Measurements from ENCODE around the gene PSMB5. TPM values are rescaled to one million over a fixed set of nuclear protein-coding genes. Genes with fewer than 3 reads are reported as not detected.

Gene PSMB5
- polyA plus RNA-seq (2013, experiment 1 of 2): 205 TPM
- 202 TPM for polyA plus RNA-seq (2013, experiment 2 of 2)

- Histone ChIP-seq H3K4me1 (ENCODE audit: control insufficient read depth, insufficient read depth, low read length, poor library complexity, severe bottlenecking) (peaks cover 5% of the 10 kb centered on the region), H3K27ac (ENCODE audit: low read depth, low read length, severe bottlenecking) (peak within 1 kb of the TSS; percentile 98), H3K4me3 (ENCODE audit: extremely low read depth, insufficient read depth, low read length, poor library complexity, severe bottlenecking) (peak within 1 kb of the TSS; percentile 96), H3K9me3 (ENCODE audit: control insufficient read depth, low read length) (no peaks in the 10 kb centered on the region), H3K36me3 (ENCODE audit: control insufficient read depth, insufficient read depth, low read length) (peaks cover 40% of the 10 kb centered on the region)
- WGBS, 2 experiments (ENCODE audit: insufficient coverage in 2 of 2): 0% methylated on average over 29 to 36 of the region's 36 CpGs
These were observed at the start of gene PSMB5 for GRCh38 chr14:23034498-23035302. Gene PSMB5, minus strand, starts transcription at chr14:23034900. Its CDS starts 19 bp downstream, at chr14:23034881.

- H3K4me3 ChIP-seq (ENCODE audit: extremely low read depth, insufficient read depth, low read length, poor library complexity, severe bottlenecking): no peak overlapping the region
- 100% methylated on average over 1 of the region's 1 CpG; no CpG with 5 or more reads in 1 of the 2 experiments for WGBS, 2 experiments (ENCODE audit: insufficient coverage in 2 of 2)
- H3K4me1 ChIP-seq (ENCODE audit: control insufficient read depth, insufficient read depth, low read length, poor library complexity, severe bottlenecking): peaks cover 35% of the 10 kb centered on the region
- H3K36me3 ChIP-seq (ENCODE audit: control insufficient read depth, insufficient read depth, low read length): peaks cover 93% of the 10 kb centered on the region
- no peak overlapping the region for H3K27ac ChIP-seq (ENCODE audit: low read depth, low read length, severe bottlenecking)
- H3K9me3 ChIP-seq (ENCODE audit: control insufficient read depth, low read length): no peaks in the 10 kb centered on the region
These were observed 45.8 kb upstream of the PSMB5 start for GRCh38 chr14:23080474-23080873.

- Histone ChIP-seq H3K9me3 (ENCODE audit: control insufficient read depth, low read length) (no peaks in the 10 kb centered on the region), H3K27ac (ENCODE audit: low read depth, low read length, severe bottlenecking) (no peak overlapping the region), H3K4me3 (ENCODE audit: extremely low read depth, insufficient read depth, low read length, poor library complexity, severe bottlenecking) (no peak overlapping the region), H3K4me1 (ENCODE audit: control insufficient read depth, insufficient read depth, low read length, poor library complexity, severe bottlenecking) (peaks cover 35% of the 10 kb centered on the region), H3K36me3 (ENCODE audit: control insufficient read depth, insufficient read depth, low read length) (peaks cover 93% of the 10 kb centered on the region)
- WGBS, 2 experiments (ENCODE audit: insufficient coverage in 2 of 2): 91 to 100% methylated on average over 1 to 2 of the region's 2 CpGs
These were observed 45.0 kb upstream of the PSMB5 start for GRCh38 chr14:23079716-23080115.

GRCh38 chr14:23078692-23079116 lies 44.0 kb upstream of the PSMB5 start:
- peak overlapping the region; percentile 52 for H3K27ac ChIP-seq (ENCODE audit: low read depth, low read length, severe bottlenecking)

GRCh38 chr14:23077962-23078361 lies 43.3 kb upstream of the PSMB5 start:
- Histone ChIP-seq H3K4me1 (ENCODE audit: control insufficient read depth, insufficient read depth, low read length, poor library complexity, severe bottlenecking) (peaks cover 37% of the 10 kb centered on the region), H3K9me3 (ENCODE audit: control insufficient read depth, low read length) (no peaks in the 10 kb centered on the region), H3K27ac (ENCODE audit: low read depth, low read length, severe bottlenecking) (peak overlapping the region; percentile 52), H3K4me3 (ENCODE audit: extremely low read depth, insufficient read depth, low read length, poor library complexity, severe bottlenecking) (no peak overlapping the region), H3K36me3 (ENCODE audit: control insufficient read depth, insufficient read depth, low read length) (peaks cover 94% of the 10 kb centered on the region)
- WGBS, 2 experiments (ENCODE audit: insufficient coverage in 2 of 2): 90 to 92% methylated on average over 4 to 5 of the region's 5 CpGs

More at GRCh38 chr14:23078692-23079116, 44.0 kb upstream of the PSMB5 start:
- H3K4me1 ChIP-seq (ENCODE audit: control insufficient read depth, insufficient read depth, low read length, poor library complexity, severe bottlenecking): peaks cover 35% of the 10 kb centered on the region
- H3K9me3 ChIP-seq (ENCODE audit: control insufficient read depth, low read length): no peaks in the 10 kb centered on the region
- no peak overlapping the region for H3K4me3 ChIP-seq (ENCODE audit: extremely low read depth, insufficient read depth, low read length, poor library complexity, severe bottlenecking)
- WGBS, 2 experiments (ENCODE audit: insufficient coverage in 2 of 2): 20 to 38% methylated on average over 1 to 2 of the region's 2 CpGs
- peaks cover 94% of the 10 kb centered on the region for H3K36me3 ChIP-seq (ENCODE audit: control insufficient read depth, insufficient read depth, low read length)

GRCh38 chr14:23076785-23077408 lies 42.2 kb upstream of the PSMB5 start:
- Histone ChIP-seq H3K36me3 (ENCODE audit: control insufficient read depth, insufficient read depth, low read length) (peaks cover 90% of the 10 kb centered on the region), H3K4me3 (ENCODE audit: extremely low read depth, insufficient read depth, low read length, poor library complexity, severe bottlenecking) (no peak overlapping the region), H3K27ac (ENCODE audit: low read depth, low read length, severe bottlenecking) (no peak overlapping the region), H3K9me3 (ENCODE audit: control insufficient read depth, low read length) (no peaks in the 10 kb centered on the region), H3K4me1 (ENCODE audit: control insufficient read depth, insufficient read depth, low read length, poor library complexity, severe bottlenecking) (peaks cover 43% of the 10 kb centered on the region)
- 86 to 100% methylated on average over 1 to 2 of the region's 5 CpGs for WGBS, 2 experiments (ENCODE audit: insufficient coverage in 2 of 2)

- Histone ChIP-seq H3K9me3 (ENCODE audit: control insufficient read depth, low read length) (no peaks in the 10 kb centered on the region), H3K36me3 (ENCODE audit: control insufficient read depth, insufficient read depth, low read length) (peaks cover 73% of the 10 kb centered on the region), H3K27ac (ENCODE audit: low read depth, low read length, severe bottlenecking) (no peak overlapping the region), H3K4me3 (ENCODE audit: extremely low read depth, insufficient read depth, low read length, poor library complexity, severe bottlenecking) (no peak overlapping the region), H3K4me1 (ENCODE audit: control insufficient read depth, insufficient read depth, low read length, poor library complexity, severe bottlenecking) (peaks cover 36% of the 10 kb centered on the region)
- WGBS, 2 experiments (ENCODE audit: insufficient coverage in 2 of 2): 100% methylated on average over 1 of the region's 1 CpG
These were observed 40.2 kb upstream of the PSMB5 start for GRCh38 chr14:23074906-23075305.

GRCh38 chr14:23071921-23072539 lies 37.3 kb upstream of the PSMB5 start:
- Histone ChIP-seq H3K36me3 (ENCODE audit: control insufficient read depth, insufficient read depth, low read length) (peaks cover 72% of the 10 kb centered on the region), H3K4me3 (ENCODE audit: extremely low read depth, insufficient read depth, low read length, poor library complexity, severe bottlenecking) (peak overlapping the region; percentile 76), H3K27ac (ENCODE audit: low read depth, low read length, severe bottlenecking) (peak overlapping the region; percentile 89), H3K9me3 (ENCODE audit: control insufficient read depth, low read length) (no peaks in the 10 kb centered on the region), H3K4me1 (ENCODE audit: control insufficient read depth, insufficient read depth, low read length, poor library complexity, severe bottlenecking) (peaks cover 33% of the 10 kb centered on the region)
- WGBS, 2 experiments (ENCODE audit: insufficient coverage in 2 of 2): 100% methylated on average over 1 to 2 of the region's 5 CpGs

GRCh38 chr14:23071244-23071920 lies 36.7 kb upstream of the PSMB5 start:
- WGBS, 2 experiments (ENCODE audit: insufficient coverage in 2 of 2): 5 to 8% methylated on average over 7 to 8 of the region's 14 CpGs
- H3K27ac ChIP-seq (ENCODE audit: low read depth, low read length, severe bottlenecking): peak overlapping the region; percentile 89
- H3K9me3 ChIP-seq (ENCODE audit: control insufficient read depth, low read length): no peaks in the 10 kb centered on the region
- H3K4me3 ChIP-seq (ENCODE audit: extremely low read depth, insufficient read depth, low read length, poor library complexity, severe bottlenecking): peak overlapping the region; percentile 76
- H3K4me1 ChIP-seq (ENCODE audit: control insufficient read depth, insufficient read depth, low read length, poor library complexity, severe bottlenecking): peaks cover 31% of the 10 kb centered on the region
- H3K36me3 ChIP-seq (ENCODE audit: control insufficient read depth, insufficient read depth, low read length): peaks cover 72% of the 10 kb centered on the region

Data from mesodermal cell (in vitro differentiated cells).